ENCODE data around the gene STK40.

STK40 gene

GRCh38 chr1:36398370-36398977 is 12.8 kb upstream of the STK40 start:
- no peak for DNase-seq (ENCODE audit: low spot score)

GRCh38 chr1:36397378-36398230 is 11.9 kb upstream of the STK40 start, which contains the start of gene LSM10:
TSS of gene LSM10 (minus strand) at chr1:36397908. CDS start at chr1:36394129, 3,779 bp downstream.
- peak; percentile 93 for DNase-seq (ENCODE audit: low spot score)

- no peak for DNase-seq (ENCODE audit: low spot score)
Observed at GRCh38 chr1:36397083-36397377, 11.3 kb upstream of the STK40 start.

GRCh38 chr1:36396359-36396758 is 10.6 kb upstream of the STK40 start:
- no peak for DNase-seq (ENCODE audit: low spot score)

- no peak for DNase-seq (ENCODE audit: low spot score)
Observed at GRCh38 chr1:36393686-36394085, 8.0 kb upstream of the STK40 start.

GRCh38 chr1:36392836-36393235 is 7.1 kb upstream of the STK40 start:
- DNase-seq (ENCODE audit: low spot score), result no peak

- no peak for DNase-seq (ENCODE audit: low spot score)
Observed at GRCh38 chr1:36391271-36391670, 5.5 kb upstream of the STK40 start.

- DNase-seq (ENCODE audit: low spot score), result no peak
Observed at GRCh38 chr1:36390411-36390810, 4.7 kb upstream of the STK40 start.

- DNase-seq (ENCODE audit: low spot score), result no peak
Observed at GRCh38 chr1:36389999-36390398, 4.3 kb upstream of the STK40 start.

GRCh38 chr1:36389261-36389660 is 3.5 kb upstream of the STK40 start:
- no peak for DNase-seq (ENCODE audit: low spot score)

GRCh38 chr1:36387141-36387949 is 1.6 kb upstream of the STK40 start:
- peak; percentile 75 for DNase-seq (ENCODE audit: low spot score)

GRCh38 chr1:36386265-36387140 is 779 bp upstream of the STK40 start:
- peak; percentile 94 for DNase-seq (ENCODE audit: low spot score)

- no peak for DNase-seq (ENCODE audit: low spot score)
Observed at GRCh38 chr1:36384542-36385409, 948 bp downstream of the STK40 start.

GRCh38 chr1:36383240-36383639 is 2.5 kb downstream of the STK40 start:
- no peak for DNase-seq (ENCODE audit: low spot score)

GRCh38 chr1:36382669-36383068 is 3.1 kb downstream of the STK40 start:
- DNase-seq (ENCODE audit: low spot score), result no peak

- DNase-seq (ENCODE audit: low spot score), result no peak
Observed at GRCh38 chr1:36382231-36382630, 3.5 kb downstream of the STK40 start.

- DNase-seq (ENCODE audit: low spot score), result no peak
Observed at GRCh38 chr1:36381405-36381804, 4.3 kb downstream of the STK40 start.

- DNase-seq (ENCODE audit: low spot score), result no peak
Observed at GRCh38 chr1:36380782-36381181, 4.9 kb downstream of the STK40 start.

- DNase-seq (ENCODE audit: low spot score), result no peak
Observed at GRCh38 chr1:36380143-36380619, 5.5 kb downstream of the STK40 start.

GRCh38 chr1:36377791-36378492 is 7.8 kb downstream of the STK40 start:
- DNase-seq (ENCODE audit: low spot score), result no peak

Data from GM03348 (cell line).